ENCODE measurements around the gene WDR49.

WDR49 gene

GRCh38 chr3:167491621-167492020 is 162.1 kb downstream of the WDR49 start:
- no peaks in the 10 kb centered on the region for H3K4me1 ChIP-seq (ENCODE audit: control insufficient read depth, insufficient read depth, low read length)
- H3K9me3 ChIP-seq (ENCODE audit: control insufficient read depth, insufficient read depth, low read depth, low read length) = no peaks in the 10 kb centered on the region
- TF ChIP-seq ZNF398 (tag by site-specific recombination; IDR thresholded peaks at IDR 0.05) (no peak), KLF10 (tag by site-specific recombination; IDR thresholded peaks at IDR 0.05) (no peak), ZNF670 (tag by site-specific recombination; IDR thresholded peaks at IDR 0.05; ENCODE audit: low read depth) (no peak), ZNF600 (tag by site-specific recombination; IDR thresholded peaks at IDR 0.05) (no peak), ZNF404 (tag by site-specific recombination; IDR thresholded peaks at IDR 0.05) (no peak), GFI1B (tag by site-specific recombination; IDR thresholded peaks at IDR 0.05) (no peak), ZFHX2 (tag by site-specific recombination; conservative IDR thresholded peaks at IDR 0.05) (no peak), TCF7L2 (IDR thresholded peaks at IDR 0.05; ENCODE audit: borderline replicate concordance, low read depth, low read length) (no peak), ZNF19 (tag by site-specific recombination; IDR thresholded peaks at IDR 0.05; ENCODE audit: low read depth) (no peak), ZNF157 (tag by site-specific recombination; IDR thresholded peaks at IDR 0.05) (no peak)
- H3K4me3 ChIP-seq (ENCODE audit: low read depth, low read length) = no peak overlapping the region
- no peaks in the 10 kb centered on the region for H3K36me3 ChIP-seq (ENCODE audit: control insufficient read depth in 2 of 2, insufficient read depth in 1 of 2, low read length in 2 of 2)
- POLR2A ChIA-PET = no interaction called here
- CTCF ChIA-PET = no interaction called here
- no peak overlapping the region for H3K27ac ChIP-seq (ENCODE audit: extremely low read depth, low read depth, low read length)

- Histone ChIP-seq H3K27ac (ENCODE audit: extremely low read depth, low read depth, low read length) (no peak overlapping the region), H3K9me3 (ENCODE audit: control insufficient read depth, insufficient read depth, low read depth, low read length) (no peaks in the 10 kb centered on the region), H3K4me3 (ENCODE audit: low read depth, low read length) (no peak overlapping the region), H3K4me1 (ENCODE audit: control insufficient read depth, insufficient read depth, low read length) (no peaks in the 10 kb centered on the region), H3K36me3 (ENCODE audit: control insufficient read depth in 2 of 2, insufficient read depth in 1 of 2, low read length in 2 of 2) (no peaks in the 10 kb centered on the region)
- CTCF ChIA-PET = no interaction called here
- POLR2A ChIA-PET = interaction anchor here (0.6 kb wide), 1 partner anchor 9 kb away, joined by 9 read pairs; no protein-coding TSS in a partner anchor
- TF ChIP-seq SCRT1 (tag by site-specific recombination; IDR thresholded peaks at IDR 0.05; ENCODE audit: borderline replicate concordance) = no peak
- no peak for TF ChIP-seq ZNF776 (tag by site-specific recombination; IDR thresholded peaks at IDR 0.05; ENCODE audit: borderline replicate concordance)
- TF ChIP-seq, protein P1, sequence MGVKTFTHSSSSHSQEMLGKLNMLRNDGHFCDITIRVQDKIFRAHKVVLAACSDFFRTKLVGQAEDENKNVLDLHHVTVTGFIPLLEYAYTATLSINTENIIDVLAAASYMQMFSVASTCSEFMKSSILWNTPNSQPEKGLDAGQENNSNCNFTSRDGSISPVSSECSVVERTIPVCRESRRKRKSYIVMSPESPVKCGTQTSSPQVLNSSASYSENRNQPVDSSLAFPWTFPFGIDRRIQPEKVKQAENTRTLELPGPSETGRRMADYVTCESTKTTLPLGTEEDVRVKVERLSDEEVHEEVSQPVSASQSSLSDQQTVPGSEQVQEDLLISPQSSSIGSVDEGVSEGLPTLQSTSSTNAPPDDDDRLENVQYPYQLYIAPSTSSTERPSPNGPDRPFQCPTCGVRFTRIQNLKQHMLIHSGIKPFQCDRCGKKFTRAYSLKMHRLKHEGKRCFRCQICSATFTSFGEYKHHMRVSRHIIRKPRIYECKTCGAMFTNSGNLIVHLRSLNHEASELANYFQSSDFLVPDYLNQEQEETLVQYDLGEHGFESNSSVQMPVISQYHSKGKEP (tag by site-specific recombination; IDR thresholded peaks at IDR 0.05) = no peak
- TF ChIP-seq ZBTB8A (tag by site-specific recombination; IDR thresholded peaks at IDR 0.05) = no peak
- TF ChIP-seq ZNF521 (tag by site-specific recombination; IDR thresholded peaks at IDR 0.05) = no peak
- no peak for TF ChIP-seq ZBTB21 (tag by site-specific recombination; IDR thresholded peaks at IDR 0.05)
- no peak for TF ChIP-seq ZNF202 (tag by site-specific recombination; IDR thresholded peaks at IDR 0.05; ENCODE audit: borderline replicate concordance)
- TF ChIP-seq ZNF558 (tag by site-specific recombination; IDR thresholded peaks at IDR 0.05) = no peak
- no peak for TF ChIP-seq ZNF335 (tag by site-specific recombination; conservative IDR thresholded peaks at IDR 0.05)
- TF ChIP-seq ZNF654 (tag by site-specific recombination; IDR thresholded peaks at IDR 0.05; ENCODE audit: low read depth) = no peak
- no peak for TF ChIP-seq ZNF169 (tag by site-specific recombination; IDR thresholded peaks at IDR 0.05)
- TF ChIP-seq ZNF664 (tag by site-specific recombination; IDR thresholded peaks at IDR 0.05) = no peak
- TF ChIP-seq ZNF830 (tag by site-specific recombination; IDR thresholded peaks at IDR 0.05; ENCODE audit: low read depth) = no peak
- TF ChIP-seq GLIS2 (tag by site-specific recombination; IDR thresholded peaks at IDR 0.05) = no peak
- TF ChIP-seq ZNF37A (tag by site-specific recombination; IDR thresholded peaks at IDR 0.05) = no peak
Measured at GRCh38 chr3:167489571-167489970, 164.2 kb downstream of the WDR49 start.

Data from HEK293 (cell line).